B cell (primary cell): ENCODE measurements around the gene PARVA. TPM values are rescaled to one million over a fixed set of nuclear protein-coding genes. Genes with fewer than 3 reads are reported as not detected.

Experiments used
- ATAC-seq: fragments of 200-7000 bp; cut with Tn5 transposase; one replicate; pipeline ENCODE4 v1.10.0; 2021; ENCODE audit warnings: low read depth, mild to moderate bottlenecking, moderate number of reproducible peaks, moderate library complexity
- CTCF ChIA-PET: fragments of 350-600 bp; sonication (Branson Sonifier 250); formaldehyde crosslinking; loops from one replicate; lab custom pipeline; 2021; ENCODE audit warnings: antibody characterized with exemption, inconsistent platforms; lab: Charles Lee
- POLR2A ChIA-PET: fragments of 350-600 bp; sonication (Branson Sonifier 250); formaldehyde crosslinking; loops from one replicate; lab custom pipeline; 2021; ENCODE audit warnings: antibody characterized with exemption; lab: Charles Lee
- DNase-seq: peaks from one replicate; pipeline ENCODE4 v3.0.0; 2013
- H2AFZ ChIP-seq: 2 replicates; pipeline ENCODE4 v1.6.1; 2012; ENCODE audit warnings: mild to moderate bottlenecking, low read depth, low read length; ENCODE audit not compliant: insufficient read depth, poor library complexity, severe bottlenecking
- H3K27ac ChIP-seq, 2 donors: 1 replicate in 1 of 2; 2 replicates in 1 of 2; pipeline ENCODE4 v1.5.1; 2012 to 2013; ENCODE audit warnings: low read length in 2 of 2, mild to moderate bottlenecking in 2 of 2, moderate library complexity in 1 of 2
- H3K27me3 ChIP-seq, 4 experiments: fragments of 200-600 bp in 1 of 4; sonication (generic) in 1 of 4; replicated peaks in 1 of 4; 1 replicate in 2 of 4; 2 replicates in 2 of 4; pipeline versions ENCODE4 v1.6.1 to v1.7.0; 2013 to 2016; ENCODE audit warnings: low read length in 3 of 4, mild to moderate bottlenecking in 2 of 4, mixed read lengths in 1 of 4, moderate library complexity in 1 of 4; ENCODE audit not compliant: insufficient read depth in 4 of 4, control insufficient read depth in 3 of 4; ENCODE audit errors: control extremely low read depth in 1 of 4
- H3K36me3 ChIP-seq, 2 experiments: replicated peaks in 1 of 2; 1 replicate in 1 of 2; 2 replicates in 1 of 2; pipeline versions ENCODE4 v1.6.1 to v1.7.1; 2013; ENCODE audit warnings: low read length in 1 of 2; ENCODE audit not compliant: insufficient read depth in 2 of 2, control insufficient read depth in 1 of 2; ENCODE audit errors: control extremely low read depth in 1 of 2, extremely low read depth in 1 of 2
- H3K4me1 ChIP-seq, 2 donors: fragments of 200-600 bp in 1 of 2; sonication (generic) in 1 of 2; 1 replicate in 1 of 2; 2 replicates in 1 of 2; pipeline versions ENCODE4 v1.5.1 to v1.6.1; 2013 to 2017; ENCODE audit warnings: low read length in 2 of 2; ENCODE audit not compliant: control insufficient read depth in 2 of 2, insufficient read depth in 2 of 2
- H3K4me2 ChIP-seq: replicated peaks from 2 replicates; pipeline ENCODE3; 2012; ENCODE audit warnings: mild to moderate bottlenecking, low read depth, low read length; ENCODE audit not compliant: poor library complexity, severe bottlenecking
- H3K4me3 ChIP-seq, 5 experiments: fragments of 200-600 bp in 1 of 5; sonication (generic) in 1 of 5; 1 replicate in 3 of 5; 2 replicates in 2 of 5; pipeline versions ENCODE4 v1.5.1 to v1.7.0; 2011 to 2016; ENCODE audit warnings: low read length in 4 of 5, mild to moderate bottlenecking in 4 of 5, low read depth in 2 of 5, control low read depth in 1 of 5, moderate library complexity in 1 of 5; ENCODE audit not compliant: insufficient read depth in 1 of 5; ENCODE audit errors: control extremely low read depth in 1 of 5, extremely low read depth in 1 of 5
- H3K79me2 ChIP-seq: fragments of 200-600 bp; sonication (generic); one replicate; pipeline ENCODE4 v1.6.0; 2016; ENCODE audit warnings: low read length; ENCODE audit not compliant: control insufficient read depth, insufficient read depth
- H3K9ac ChIP-seq: fragments of 200-600 bp; sonication (generic); 2 replicates; pipeline ENCODE4 v1.6.1; 2017; ENCODE audit warnings: mild to moderate bottlenecking, low read length, moderate library complexity
- H3K9me3 ChIP-seq, 3 donors: one replicate each; pipeline versions ENCODE4 v1.6.1 to v1.7.1; 2013; ENCODE audit warnings: low read length in 2 of 3; ENCODE audit not compliant: control insufficient read depth in 2 of 3, insufficient read depth in 1 of 3; ENCODE audit errors: control extremely low read depth in 1 of 3
- H4K20me1 ChIP-seq: 2 replicates; pipeline ENCODE4 v1.6.0; 2012; ENCODE audit warnings: mild to moderate bottlenecking, low read length; ENCODE audit not compliant: insufficient read depth, control insufficient read depth, poor library complexity, severe bottlenecking
- H3K27ac Mint-ChIP-seq: one replicate; pipeline ENCODE4 v1.8.0; 2021; ENCODE audit warnings: mixed read lengths
- H3K27me3 Mint-ChIP-seq: one replicate; pipeline ENCODE4 v1.8.0; 2021; ENCODE audit warnings: mixed read lengths
- H3K4me1 Mint-ChIP-seq: one replicate; pipeline ENCODE4 v1.8.0; 2021; ENCODE audit warnings: mixed read lengths
- H3K4me3 Mint-ChIP-seq: one replicate; pipeline ENCODE4 v1.8.0; 2021; ENCODE audit warnings: mixed read lengths
- H3K9me3 Mint-ChIP-seq: one replicate; pipeline ENCODE4 v1.8.0; 2022; ENCODE audit warnings: mixed read lengths; ENCODE audit not compliant: insufficient read depth
- EZH2 ChIP-seq: IDR thresholded peaks from 2 replicates; pipeline ENCODE4 v1.6.1; 2012; ENCODE audit warnings: borderline replicate concordance, low read depth, mild to moderate bottlenecking, moderate library complexity, low read length; ENCODE audit not compliant: insufficient read depth, poor library complexity, severe bottlenecking
- WGBS: methylation state at CpG from one replicate; pipeline ENCODE4 v1.1.5; 2013; ENCODE audit warnings: missing lambda C conversion rate; ENCODE audit not compliant: insufficient coverage; 5-methylcytosine and 5-hydroxymethylcytosine counted together
- intact Hi-C: fragments of 100-400 bp; cut with micrococcal nuclease; formaldehyde crosslinking; loops from one replicate; pipeline ENCODE4 v1.10.0; 2022
- polyA plus RNA-seq: library from polyadenylated mRNA; depleted of rRNA; stranded (reverse); fragments of >200 nt; gene quantifications from 2 replicates; pipeline ENCODE4 v1.2.3, GENCODE V29; 2012
- total RNA-seq, 2 donors: library from RNA; stranded (reverse); fragments of 120-200 nt in 1 of 2; gene quantifications; 1 replicate in 1 of 2; 2 replicates in 1 of 2; pipeline versions ENCODE4 v1.2.3 to v1.2.4, GENCODE V29; 2013 to 2022
- TF ChIP-seq, protein P1 (sequence below): fragments of 200-600 bp; IDR thresholded peaks from one replicate; pipeline ENCODE4 v1.8.0; 2022; ENCODE audit warnings: antibody characterized with exemption, mild to moderate bottlenecking

The PARVA gene
- total and polyA plus RNA-seq, 2 donors (not counting 1 experiment from before 2014, with no cell fraction given) = not detected

DNA sequence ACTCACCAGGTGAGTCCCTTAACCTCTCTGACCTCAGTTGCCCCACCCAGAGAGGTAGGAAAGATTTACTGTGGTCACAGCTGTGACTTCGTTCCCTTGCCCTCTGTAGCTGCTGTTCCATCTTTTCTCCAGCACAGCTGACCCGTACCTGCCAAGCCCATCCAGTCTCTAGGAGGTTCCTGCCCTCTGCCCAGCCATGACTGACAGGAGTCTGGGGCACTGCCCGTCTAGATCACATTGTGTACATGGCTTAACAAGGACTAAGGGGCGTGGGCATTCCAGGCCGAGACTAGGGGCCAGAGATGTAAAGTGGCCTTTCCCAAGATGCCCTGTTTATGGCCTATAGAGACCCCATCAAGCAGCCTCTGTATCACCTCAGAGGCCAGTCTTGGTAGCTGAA lies 132.0 kb downstream of the PARVA start:
- POLR2A ChIA-PET = no interaction called here
- Mint-ChIP-seq H3K4me3 (no peak overlapping the region), H3K27me3 (no peaks in the 10 kb centered on the region), H3K9me3 (no peaks in the 10 kb centered on the region), H3K4me1 (no peaks in the 10 kb centered on the region), H3K27ac (no peak overlapping the region)
- H3K4me2 ChIP-seq = no peak overlapping the region
- DNase-seq (no peak), ATAC-seq (no peak)
- no peak overlapping the region for H3K4me3 ChIP-seq
- CTCF ChIA-PET = no interaction called here
- H3K9me3 ChIP-seq = no peaks in the 10 kb centered on the region
- no peak overlapping the region for H3K27ac ChIP-seq
- no peaks in the 10 kb centered on the region for H3K79me2 ChIP-seq
- H2AFZ ChIP-seq = no peak overlapping the region
- intact Hi-C loops = no loop called here
- 67% methylated on average over 5 of the region's 5 CpGs for WGBS
- no peaks in the 10 kb centered on the region for H4K20me1 ChIP-seq
- TF ChIP-seq, protein P1, sequence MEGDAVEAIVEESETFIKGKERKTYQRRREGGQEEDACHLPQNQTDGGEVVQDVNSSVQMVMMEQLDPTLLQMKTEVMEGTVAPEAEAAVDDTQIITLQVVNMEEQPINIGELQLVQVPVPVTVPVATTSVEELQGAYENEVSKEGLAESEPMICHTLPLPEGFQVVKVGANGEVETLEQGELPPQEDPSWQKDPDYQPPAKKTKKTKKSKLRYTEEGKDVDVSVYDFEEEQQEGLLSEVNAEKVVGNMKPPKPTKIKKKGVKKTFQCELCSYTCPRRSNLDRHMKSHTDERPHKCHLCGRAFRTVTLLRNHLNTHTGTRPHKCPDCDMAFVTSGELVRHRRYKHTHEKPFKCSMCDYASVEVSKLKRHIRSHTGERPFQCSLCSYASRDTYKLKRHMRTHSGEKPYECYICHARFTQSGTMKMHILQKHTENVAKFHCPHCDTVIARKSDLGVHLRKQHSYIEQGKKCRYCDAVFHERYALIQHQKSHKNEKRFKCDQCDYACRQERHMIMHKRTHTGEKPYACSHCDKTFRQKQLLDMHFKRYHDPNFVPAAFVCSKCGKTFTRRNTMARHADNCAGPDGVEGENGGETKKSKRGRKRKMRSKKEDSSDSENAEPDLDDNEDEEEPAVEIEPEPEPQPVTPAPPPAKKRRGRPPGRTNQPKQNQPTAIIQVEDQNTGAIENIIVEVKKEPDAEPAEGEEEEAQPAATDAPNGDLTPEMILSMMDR = no peak
- TF ChIP-seq EZH2 = no peak
- no peaks in the 10 kb centered on the region for H3K4me1 ChIP-seq
- no peaks in the 10 kb centered on the region for H3K36me3 ChIP-seq
- no peak overlapping the region for H3K9ac ChIP-seq
- H3K27me3 ChIP-seq = no peaks in the 10 kb centered on the region

DNA sequence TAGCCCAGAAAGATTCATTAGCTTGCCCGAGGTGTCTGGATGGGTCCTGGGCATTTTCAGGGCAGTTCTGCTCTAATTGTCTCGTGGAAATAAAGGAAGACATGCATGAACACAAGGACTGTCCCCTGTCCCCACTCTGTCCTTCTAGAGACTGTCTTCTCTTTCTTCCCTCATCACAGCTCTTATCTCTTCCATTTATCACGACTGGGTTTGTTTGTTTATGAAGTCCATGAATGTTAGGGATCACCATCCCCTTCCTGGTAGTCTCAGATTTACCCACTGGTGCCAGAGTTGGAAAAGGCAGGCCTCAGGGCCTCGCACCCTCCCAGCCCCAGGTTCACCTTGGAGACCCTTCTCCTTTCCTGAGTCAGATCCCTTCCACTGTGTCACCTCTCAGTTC lies 134.8 kb downstream of the PARVA start:
- ATAC-seq (no peak), DNase-seq (no peak)
- CTCF ChIA-PET = no interaction called here
- Histone ChIP-seq H3K27ac (no peak overlapping the region), H3K36me3 (no peaks in the 10 kb centered on the region), H3K4me1 (no peaks in the 10 kb centered on the region), H3K27me3 (no peaks in the 10 kb centered on the region), H3K9me3 (no peaks in the 10 kb centered on the region), H3K9ac (no peak overlapping the region), H2AFZ (no peak overlapping the region), H3K4me3 (no peak overlapping the region), H4K20me1 (no peaks in the 10 kb centered on the region), H3K4me2 (no peak overlapping the region), H3K79me2 (no peaks in the 10 kb centered on the region)
- whole genome bisulfite sequencing = 90% methylated on average over 3 of the region's 4 CpGs
- POLR2A ChIA-PET = no interaction called here
- no peaks in the 10 kb centered on the region for H3K27me3 Mint-ChIP-seq
- TF ChIP-seq, protein P1 = no peak
- no peak for TF ChIP-seq EZH2
- H3K9me3 Mint-ChIP-seq = no peaks in the 10 kb centered on the region
- intact Hi-C loops = no loop called here
- H3K4me3 Mint-ChIP-seq = no peak overlapping the region
- no peaks in the 10 kb centered on the region for H3K4me1 Mint-ChIP-seq
- H3K27ac Mint-ChIP-seq = no peak overlapping the region
